NCI-H2029 treated with DMSO at 0.1 percent for 48 hours (cell line): ENCODE data around the gene HSBP1L1.
"Not testable (repeated sequence)": the region's sequence is repeated elsewhere in the genome, so short reads cannot be mapped to it uniquely, and the experiment has no call there.

ENCODE experiments used
- DNase-seq: peaks from one replicate; lab custom pipeline; 2025; lab: John Stamatoyannopoulos, UW

HSBP1L1 gene

DNA sequence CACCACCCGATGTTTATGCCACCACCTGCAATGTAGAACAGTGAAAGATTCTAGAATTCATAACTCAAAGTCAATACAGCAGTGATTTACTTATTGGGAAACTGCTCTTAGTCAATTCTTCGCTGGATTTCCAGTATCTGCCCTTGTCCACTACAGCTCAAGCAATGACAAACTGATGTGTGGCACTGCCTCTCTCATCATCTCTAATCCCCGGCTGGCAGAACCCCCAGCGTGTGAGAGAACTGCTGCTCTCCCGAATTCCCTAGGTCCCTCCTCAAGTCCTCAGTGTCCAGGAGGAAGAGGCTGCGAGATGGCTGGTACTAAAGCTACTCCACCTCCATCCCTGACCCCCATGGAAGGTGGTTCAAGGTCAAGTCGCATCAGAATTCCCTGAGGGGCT lies 22.3 kb downstream of the HSBP1L1 start:
- no peak for DNase-seq

- no peak for DNase-seq
Observed at GRCh38 chr18:79987566-79987965, 23.1 kb downstream of the HSBP1L1 start.

DNA sequence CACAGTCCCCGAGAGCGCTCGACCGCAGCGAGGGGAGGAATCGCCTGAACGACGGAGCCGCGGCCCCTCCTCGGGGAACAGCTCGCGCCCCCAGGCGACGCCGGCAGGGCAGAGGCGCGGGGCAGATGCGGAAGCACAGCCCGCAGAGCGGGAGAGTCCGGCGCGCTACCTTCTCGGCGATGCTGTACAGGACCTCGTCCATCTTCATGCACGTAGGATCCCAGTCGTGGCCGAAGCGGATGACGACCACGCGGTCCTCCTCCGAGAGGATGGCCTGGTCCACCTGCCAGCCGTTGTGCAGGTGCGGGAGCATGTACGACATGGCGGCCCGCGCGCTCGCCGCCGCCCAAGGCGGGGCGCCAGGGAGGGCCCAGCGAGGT lies 23.6 kb downstream of the HSBP1L1 start:
- no peak for DNase-seq

GRCh38 chr18:79988451-79989194 lies 24.2 kb downstream of the HSBP1L1 start, which contains the start of gene TXNL4A:
TSS of gene TXNL4A (minus strand) at chr18:79988563. CDS start at chr18:79988392, 171 bp downstream.
- DNase-seq: peak; percentile 0

GRCh38 chr18:79989195-79989497 lies 24.7 kb downstream of the HSBP1L1 start:
- DNase-seq: no peak

GRCh38 chr18:79991494-79991893 lies 27.1 kb downstream of the HSBP1L1 start:
- no peak for DNase-seq

DNA sequence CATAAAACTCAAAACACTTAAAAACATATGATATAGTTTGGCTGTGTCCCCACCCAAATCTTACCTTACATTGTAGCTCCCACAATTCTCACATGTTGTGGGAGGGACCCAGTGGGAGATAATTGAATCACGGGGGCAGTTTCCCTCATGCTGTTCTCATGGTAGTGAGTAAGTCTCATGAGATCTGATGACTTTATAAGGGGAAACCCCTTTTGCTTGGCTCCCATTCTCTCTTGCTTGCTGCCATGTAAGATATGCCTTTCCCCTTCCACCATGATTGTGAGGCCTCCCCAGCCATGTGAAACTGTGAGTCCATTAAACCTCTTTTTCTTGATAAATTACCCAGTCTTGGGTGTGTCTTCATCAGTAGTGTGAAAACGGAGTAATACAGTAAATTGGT lies 35.3 kb downstream of the HSBP1L1 start:
- not testable (repeated sequence) for DNase-seq

DNA sequence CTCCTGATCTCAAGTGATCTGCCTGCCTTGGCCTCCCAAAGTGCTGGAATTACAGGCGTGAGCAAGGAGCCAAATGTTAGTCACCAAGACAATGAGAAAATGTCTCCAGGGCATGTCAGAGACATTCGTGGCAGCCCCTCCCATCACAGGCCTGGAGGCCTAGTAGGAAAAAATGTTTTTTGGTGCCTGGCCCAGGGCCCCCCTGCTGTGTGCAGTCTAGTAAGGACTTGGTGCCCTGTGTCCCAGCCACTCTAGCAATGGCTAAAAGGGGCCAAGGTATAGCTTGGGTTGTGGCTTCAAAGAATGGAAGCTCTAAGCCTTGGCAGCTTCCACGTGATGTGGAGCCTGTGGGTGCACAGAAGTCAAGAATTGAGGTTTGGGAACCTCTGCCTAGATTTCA lies 36.4 kb downstream of the HSBP1L1 start:
- no peak for DNase-seq

GRCh38 chr18:80002468-80002867 lies 38.0 kb downstream of the HSBP1L1 start:
- no peak for DNase-seq

GRCh38 chr18:80004600-80005342 lies 40.3 kb downstream of the HSBP1L1 start:
- no peak for DNase-seq

- no peak for DNase-seq
Observed at GRCh38 chr18:80006724-80007123, 42.3 kb downstream of the HSBP1L1 start.

DNA sequence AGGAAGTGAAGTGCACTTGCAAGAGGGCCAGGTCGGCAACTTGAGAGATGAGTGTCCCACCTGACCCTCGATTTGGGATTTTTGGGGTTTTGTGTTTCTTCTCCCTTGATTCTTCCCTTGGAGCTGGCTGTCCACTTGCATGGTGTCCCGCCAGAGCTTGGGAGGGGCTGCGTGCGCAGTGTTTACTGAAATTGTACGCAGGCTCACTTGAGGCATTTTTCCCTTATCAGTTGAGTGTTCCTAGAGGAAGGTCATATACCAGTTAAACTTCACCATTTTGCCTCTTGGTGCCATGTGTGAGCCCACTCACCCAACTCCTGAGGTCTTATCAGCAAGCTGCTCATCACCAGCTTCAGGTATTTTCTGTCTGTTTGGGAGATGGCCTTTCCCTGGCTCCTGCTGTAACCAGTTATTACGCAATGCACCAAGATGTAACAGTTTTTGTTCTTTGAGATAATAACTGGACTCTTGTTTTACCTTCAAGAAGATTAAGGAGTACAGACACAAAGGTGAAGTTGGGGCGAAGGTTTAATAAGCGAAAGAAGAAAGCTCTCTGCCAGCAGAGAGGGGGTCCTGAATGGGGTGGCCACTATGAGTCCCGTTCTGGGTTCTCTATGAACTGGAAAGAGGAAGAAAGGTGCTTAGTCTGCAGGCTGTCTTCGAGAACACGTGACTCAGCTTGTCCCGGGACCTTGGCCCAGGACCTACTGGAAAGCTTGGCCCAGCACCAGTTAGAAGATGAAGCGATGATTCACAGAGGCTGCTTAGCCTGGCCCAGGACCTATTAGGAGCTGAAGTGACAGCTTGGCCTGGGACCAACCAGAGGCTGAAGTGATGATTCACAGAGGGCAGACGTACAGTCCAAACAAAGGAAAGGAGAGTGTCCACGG lies 45.5 kb downstream of the HSBP1L1 start:
- DNase-seq: no peak

DNA sequence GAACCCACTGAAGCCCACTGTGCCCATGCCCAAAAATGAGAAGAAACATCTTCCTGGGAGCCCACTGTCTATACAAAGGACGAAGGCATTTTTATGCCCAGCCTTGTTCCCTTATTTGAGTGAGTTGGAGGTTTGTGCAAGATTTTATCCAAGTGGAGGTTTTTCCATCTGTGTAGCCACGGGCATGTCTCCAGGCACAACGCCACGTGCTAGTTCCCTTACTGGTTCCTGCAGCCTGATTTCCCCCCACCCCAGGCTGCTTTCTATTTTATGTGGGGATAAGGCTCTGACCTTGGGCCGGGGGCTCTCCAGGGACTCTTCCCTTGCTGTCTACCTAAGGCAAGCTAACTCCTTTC lies 46.1 kb downstream of the HSBP1L1 start:
- DNase-seq: no peak

- DNase-seq: not testable (repeated sequence)
Observed at GRCh38 chr18:80011496-80012137, 47.2 kb downstream of the HSBP1L1 start.

- no peak for DNase-seq
Observed at GRCh38 chr18:80012714-80013113, 48.3 kb downstream of the HSBP1L1 start.
